ENCODE measurements around the gene ARL6.

Gene ARL6

DNA sequence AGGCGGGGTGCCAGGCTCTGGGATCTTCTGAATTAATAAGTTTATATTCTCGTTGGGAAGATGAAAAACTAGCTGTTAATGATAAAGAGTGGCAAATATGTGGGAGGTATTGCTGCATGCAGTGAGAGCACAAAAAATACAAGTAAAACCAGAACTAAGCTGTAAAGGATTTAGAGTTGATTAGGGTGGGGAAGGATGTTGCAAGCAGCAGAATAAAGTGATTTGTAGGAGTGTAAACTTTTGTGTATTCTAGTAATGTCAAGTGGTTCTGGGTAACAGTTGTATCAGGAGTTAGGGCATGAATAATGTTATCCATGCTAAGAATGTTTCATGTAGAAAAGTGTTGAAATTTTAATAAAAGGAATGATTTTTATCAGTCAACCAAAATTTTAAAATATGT lies 75.4 kb downstream of the ARL6 start:
- Histone ChIP-seq H2AFZ (no peak overlapping the region), H3K9me3 (ENCODE audit: control insufficient read depth, low read length) (no peaks in the 10 kb centered on the region), H3K27me3 (ENCODE audit: control insufficient read depth, insufficient read depth, low read length) (no peaks in the 10 kb centered on the region), H3K4me3 (ENCODE audit: low read depth, low read length) (no peak overlapping the region), H3K79me2 (no peaks in the 10 kb centered on the region), H3K36me3 (ENCODE audit: control insufficient read depth, insufficient read depth, low read length) (no peaks in the 10 kb centered on the region), H3K9ac (no peak overlapping the region), H3K4me1 (peaks cover 3% of the 10 kb centered on the region), H3K4me2 (ENCODE audit: low read length) (no peak overlapping the region), H3K27ac (no peak overlapping the region)
- TF ChIP-seq CTCF (IDR thresholded peaks at IDR 0.05), result no peak

GRCh38 chr3:97841304-97841703 lies 76.7 kb downstream of the ARL6 start:
- Histone ChIP-seq H3K9me3 (ENCODE audit: control insufficient read depth, low read length) (no peaks in the 10 kb centered on the region), H3K4me3 (ENCODE audit: low read depth, low read length) (no peak overlapping the region), H3K9ac (no peak overlapping the region), H3K4me2 (ENCODE audit: low read length) (no peak overlapping the region), H3K27ac (no peak overlapping the region), H3K79me2 (no peaks in the 10 kb centered on the region), H3K27me3 (ENCODE audit: control insufficient read depth, insufficient read depth, low read length) (no peaks in the 10 kb centered on the region), H3K4me1 (peaks cover 3% of the 10 kb centered on the region), H2AFZ (no peak overlapping the region), H3K36me3 (ENCODE audit: control insufficient read depth, insufficient read depth, low read length) (no peaks in the 10 kb centered on the region)
- TF ChIP-seq CTCF (IDR thresholded peaks at IDR 0.05), result no peak

DNA sequence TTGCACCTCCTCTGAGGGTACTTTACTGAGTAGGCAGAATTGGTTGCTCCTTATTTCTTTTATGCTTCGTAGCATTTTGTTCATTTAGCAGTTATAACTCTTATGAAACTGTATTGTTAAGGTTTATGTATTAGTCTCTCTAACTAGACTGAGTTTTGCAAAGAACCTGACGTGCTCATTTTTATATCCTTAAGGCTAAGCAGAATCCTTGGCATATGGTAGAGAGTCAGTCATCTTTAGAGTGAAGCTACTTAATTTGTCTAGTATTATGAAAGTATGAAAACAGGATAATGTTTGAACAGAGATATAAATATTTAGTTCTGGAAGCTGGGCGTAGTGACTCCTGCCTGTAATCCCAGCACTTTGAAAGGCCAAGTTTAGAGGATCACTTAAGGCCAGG lies 77.4 kb downstream of the ARL6 start:
- Histone ChIP-seq H3K36me3 (ENCODE audit: control insufficient read depth, insufficient read depth, low read length) (no peaks in the 10 kb centered on the region), H3K79me2 (no peaks in the 10 kb centered on the region), H3K4me2 (ENCODE audit: low read length) (no peak overlapping the region), H3K4me3 (ENCODE audit: low read depth, low read length) (no peak overlapping the region), H3K27me3 (ENCODE audit: control insufficient read depth, insufficient read depth, low read length) (no peaks in the 10 kb centered on the region), H2AFZ (no peak overlapping the region), H3K27ac (no peak overlapping the region), H3K4me1 (peaks cover 3% of the 10 kb centered on the region), H3K9ac (no peak overlapping the region), H3K9me3 (ENCODE audit: control insufficient read depth, low read length) (no peaks in the 10 kb centered on the region)
- TF ChIP-seq CTCF (IDR thresholded peaks at IDR 0.05), result no peak

GRCh38 chr3:97848779-97849178 lies 84.2 kb downstream of the ARL6 start:
- no peak overlapping the region for H3K27ac ChIP-seq
- no peaks in the 10 kb centered on the region for H3K36me3 ChIP-seq (ENCODE audit: control insufficient read depth, insufficient read depth, low read length)
- H3K27me3 ChIP-seq (ENCODE audit: control insufficient read depth, insufficient read depth, low read length), result no peaks in the 10 kb centered on the region
- H3K4me2 ChIP-seq (ENCODE audit: low read length), result no peak overlapping the region
- no peaks in the 10 kb centered on the region for H3K9me3 ChIP-seq (ENCODE audit: control insufficient read depth, low read length)
- H2AFZ ChIP-seq, result no peak overlapping the region
- H3K4me1 ChIP-seq, result no peaks in the 10 kb centered on the region
- no peak overlapping the region for H3K9ac ChIP-seq
- no peaks in the 10 kb centered on the region for H3K79me2 ChIP-seq
- H3K4me3 ChIP-seq (ENCODE audit: low read depth, low read length), result no peak overlapping the region
- TF ChIP-seq CTCF (IDR thresholded peaks at IDR 0.05), result no peak
